Hindlimb muscle (tissue), 1 donor: Measurements from ENCODE around the gene TSPAN15. TPM values are rescaled to one million over a fixed set of nuclear protein-coding genes. Genes with fewer than 3 reads are reported as not detected.

ENCODE experiments used
- DNase-seq: peaks from one replicate; pipeline ENCODE4 v3.0.0-alpha.2; 2013
- polyA plus RNA-seq: library from polyadenylated mRNA; unstranded; fragments of 120-200 nt; gene quantifications from one replicate; pipeline ENCODE4 v1.2.1, GENCODE V29; 2013; ENCODE audit not compliant: insufficient read length

TSPAN15 gene
- polyA plus RNA-seq, 1 donor: 93.8 TPM

GRCh38 chr10:69417542-69417941 lies 33.7 kb upstream of the TSPAN15 start:
- no peak for DNase-seq

- DNase-seq: no peak
Measured at GRCh38 chr10:69418052-69418752, 33.1 kb upstream of the TSPAN15 start.

- no peak for DNase-seq
Measured at GRCh38 chr10:69419096-69419743, 32.0 kb upstream of the TSPAN15 start.

GRCh38 chr10:69419744-69420126 lies 31.5 kb upstream of the TSPAN15 start:
- DNase-seq: no peak

GRCh38 chr10:69421611-69422308 lies 29.5 kb upstream of the TSPAN15 start:
- DNase-seq: no peak

- no peak for DNase-seq
Measured at GRCh38 chr10:69422676-69423075, 28.6 kb upstream of the TSPAN15 start.

GRCh38 chr10:69425041-69425440 lies 26.2 kb upstream of the TSPAN15 start:
- DNase-seq: no peak

GRCh38 chr10:69425511-69426298 lies 25.6 kb upstream of the TSPAN15 start:
- no peak for DNase-seq

- DNase-seq: no peak
Measured at GRCh38 chr10:69426376-69426727, 24.9 kb upstream of the TSPAN15 start.

- DNase-seq: no peak
Measured at GRCh38 chr10:69428165-69428564, 23.1 kb upstream of the TSPAN15 start.

GRCh38 chr10:69434169-69434568 lies 17.1 kb upstream of the TSPAN15 start:
- DNase-seq: no peak

GRCh38 chr10:69434926-69435325 lies 16.3 kb upstream of the TSPAN15 start:
- DNase-seq: no peak

GRCh38 chr10:69435966-69436520 lies 15.2 kb upstream of the TSPAN15 start:
- DNase-seq: no peak

GRCh38 chr10:69437321-69438259 lies 13.7 kb upstream of the TSPAN15 start:
- no peak for DNase-seq

- DNase-seq: no peak
Measured at GRCh38 chr10:69438536-69439349, 12.5 kb upstream of the TSPAN15 start.

- DNase-seq: no peak
Measured at GRCh38 chr10:69439350-69439739, 11.9 kb upstream of the TSPAN15 start.

- no peak for DNase-seq
Measured at GRCh38 chr10:69439813-69440506, 11.3 kb upstream of the TSPAN15 start.

- no peak for DNase-seq
Measured at GRCh38 chr10:69443354-69443753, 7.9 kb upstream of the TSPAN15 start.

GRCh38 chr10:69445041-69445440 lies 6.2 kb upstream of the TSPAN15 start:
- DNase-seq: no peak

GRCh38 chr10:69446229-69446628 lies 5.0 kb upstream of the TSPAN15 start:
- DNase-seq: no peak
